HEK293 (cell line): ENCODE data around the gene HBA1.

Experiments
- GLI4 ChIP-seq: fragments of 450-650 bp; formaldehyde crosslinking; IDR thresholded peaks from 2 replicates; pipeline ENCODE4 v1.5.1; 2016; ENCODE audit warnings: missing biosample characterization, missing genetic modification characterization
- IKZF3 ChIP-seq: fragments of 450-650 bp; IDR thresholded peaks from 2 replicates; pipeline ENCODE4 v1.5.0; 2018; ENCODE audit warnings: missing biosample characterization, mild to moderate bottlenecking, missing genetic modification characterization, moderate library complexity
- KLF1 ChIP-seq: fragments of 450-650 bp; formaldehyde crosslinking; IDR thresholded peaks from 2 replicates; pipeline ENCODE4 v1.5.1; 2016; ENCODE audit warnings: missing biosample characterization, missing genetic modification characterization
- KLF8 ChIP-seq: fragments of 450-650 bp; formaldehyde crosslinking; IDR thresholded peaks from 2 replicates; pipeline ENCODE4 v1.5.1; 2016; ENCODE audit warnings: missing biosample characterization, missing genetic modification characterization
- MZF1 ChIP-seq: fragments of 450-650 bp; formaldehyde crosslinking; IDR thresholded peaks from 2 replicates; pipeline ENCODE4 v1.5.1; 2017; ENCODE audit warnings: missing biosample characterization, missing genetic modification characterization, borderline replicate concordance
- SCRT2 ChIP-seq: fragments of 450-650 bp; formaldehyde crosslinking; IDR thresholded peaks from 2 replicates; pipeline ENCODE4 v1.5.1; 2016; ENCODE audit warnings: missing biosample characterization, missing genetic modification characterization
- SETDB1 ChIP-seq: IDR thresholded peaks from one replicate; pipeline ENCODE4 v1.6.1; 2017; ENCODE audit warnings: mild to moderate bottlenecking, low read length, moderate library complexity, mixed read lengths; ENCODE audit not compliant: insufficient read length
- SP7 ChIP-seq: fragments of 450-650 bp; formaldehyde crosslinking; IDR thresholded peaks from 2 replicates; pipeline ENCODE4 v1.5.1; 2016; ENCODE audit warnings: missing biosample characterization, missing genetic modification characterization
- TCF7L2 ChIP-seq: IDR thresholded peaks from 2 replicates; pipeline ENCODE4 v1.6.1; 2011; ENCODE audit warnings: low read depth, mild to moderate bottlenecking, inconsistent platforms, low read length, moderate library complexity, borderline replicate concordance
- ZBTB1 ChIP-seq: fragments of 450-650 bp; formaldehyde crosslinking; IDR thresholded peaks from 2 replicates; pipeline ENCODE4 v1.5.1; 2016; ENCODE audit warnings: missing biosample characterization, missing genetic modification characterization
- ZBTB8A ChIP-seq: fragments of 450-650 bp; formaldehyde crosslinking; IDR thresholded peaks from 2 replicates; pipeline ENCODE4 v1.5.1; 2016; ENCODE audit warnings: missing biosample characterization, missing genetic modification characterization
- ZNF146 ChIP-seq: fragments of 450-650 bp; formaldehyde crosslinking; IDR thresholded peaks from 2 replicates; pipeline ENCODE4 v1.5.1; 2016; ENCODE audit warnings: missing biosample characterization, missing genetic modification characterization
- ZNF174 ChIP-seq: fragments of 450-650 bp; formaldehyde crosslinking; IDR thresholded peaks from 2 replicates; pipeline ENCODE4 v1.5.0; 2017; ENCODE audit warnings: missing biosample characterization, mild to moderate bottlenecking, missing genetic modification characterization
- ZNF202 ChIP-seq: fragments of 450-650 bp; formaldehyde crosslinking; IDR thresholded peaks from 2 replicates; pipeline ENCODE4 v1.5.1; 2016; ENCODE audit warnings: missing biosample characterization, missing genetic modification characterization, borderline replicate concordance
- ZNF223 ChIP-seq: fragments of 450-650 bp; formaldehyde crosslinking; IDR thresholded peaks from 2 replicates; pipeline ENCODE4 v1.5.1; 2016; ENCODE audit warnings: missing biosample characterization, missing genetic modification characterization
- ZNF341 ChIP-seq: fragments of 450-650 bp; formaldehyde crosslinking; IDR thresholded peaks from 2 replicates; pipeline ENCODE4; 2016; ENCODE audit warnings: low read depth, missing biosample characterization, missing genetic modification characterization
- ZNF394 ChIP-seq: fragments of 450-650 bp; formaldehyde crosslinking; IDR thresholded peaks from 2 replicates; pipeline ENCODE4 v1.5.1; 2016; ENCODE audit warnings: missing biosample characterization, missing genetic modification characterization, mild to moderate bottlenecking, moderate library complexity, borderline replicate concordance
- ZNF544 ChIP-seq: fragments of 450-650 bp; formaldehyde crosslinking; IDR thresholded peaks from 2 replicates; pipeline ENCODE4 v1.5.0; 2017; ENCODE audit warnings: missing biosample characterization, missing genetic modification characterization
- ZNF548 ChIP-seq: fragments of 450-650 bp; formaldehyde crosslinking; IDR thresholded peaks from 2 replicates; pipeline ENCODE4 v1.5.1; 2016; ENCODE audit warnings: missing biosample characterization, missing genetic modification characterization
- ZNF561 ChIP-seq: fragments of 450-650 bp; IDR thresholded peaks from 2 replicates; pipeline ENCODE4 v1.5.1; 2018; ENCODE audit warnings: missing biosample characterization, missing genetic modification characterization, borderline replicate concordance
- ZNF623 ChIP-seq: fragments of 450-650 bp; formaldehyde crosslinking; IDR thresholded peaks from 2 replicates; pipeline ENCODE4 v1.5.1; 2016; ENCODE audit warnings: missing biosample characterization, missing genetic modification characterization
- ZNF624 ChIP-seq: fragments of 450-650 bp; formaldehyde crosslinking; IDR thresholded peaks from 2 replicates; pipeline ENCODE4 v1.5.1; 2017; ENCODE audit warnings: missing biosample characterization, missing genetic modification characterization
- ZNF707 ChIP-seq: fragments of 450-650 bp; formaldehyde crosslinking; IDR thresholded peaks from 2 replicates; pipeline ENCODE4 v1.5.1; 2016; ENCODE audit warnings: missing biosample characterization, missing genetic modification characterization
- ZNF76 ChIP-seq: fragments of 450-650 bp; formaldehyde crosslinking; IDR thresholded peaks from 2 replicates; pipeline ENCODE4; 2016; ENCODE audit warnings: low read depth, missing biosample characterization, missing genetic modification characterization, borderline replicate concordance
- ZXDB ChIP-seq: fragments of 450-650 bp; formaldehyde crosslinking; IDR thresholded peaks from 2 replicates; pipeline ENCODE4 v1.5.1; 2016; ENCODE audit warnings: missing biosample characterization, missing genetic modification characterization
- TF ChIP-seq, protein P1 (sequence below): fragments of 450-650 bp; formaldehyde crosslinking; IDR thresholded peaks from 2 replicates; pipeline ENCODE4 v1.5.1; 2016; ENCODE audit warnings: missing biosample characterization, missing genetic modification characterization
- TF ChIP-seq, protein P2 (sequence below): fragments of 450-650 bp; formaldehyde crosslinking; IDR thresholded peaks from 2 replicates; pipeline ENCODE4 v1.5.1; 2016; ENCODE audit warnings: missing biosample characterization, missing genetic modification characterization
- TF ChIP-seq, protein P3 (sequence below): fragments of 450-650 bp; formaldehyde crosslinking; IDR thresholded peaks from 2 replicates; pipeline ENCODE4 v1.5.1; 2016; ENCODE audit warnings: missing biosample characterization, missing genetic modification characterization
- TF ChIP-seq, protein P4 (sequence below): fragments of 450-650 bp; formaldehyde crosslinking; IDR thresholded peaks from 2 replicates; pipeline ENCODE4 v1.5.1; 2016; ENCODE audit warnings: missing biosample characterization, missing genetic modification characterization
- TF ChIP-seq, protein P5 (sequence below): fragments of 450-650 bp; formaldehyde crosslinking; optimal IDR thresholded peaks from 2 replicates; pipeline ENCODE3; 2016; ENCODE audit warnings: missing biosample characterization, mild to moderate bottlenecking, missing genetic modification characterization
- TF ChIP-seq, protein P6 (sequence below): fragments of 450-650 bp; formaldehyde crosslinking; IDR thresholded peaks from 2 replicates; pipeline ENCODE4 v1.5.1; 2016; ENCODE audit warnings: missing biosample characterization, missing genetic modification characterization

The HBA1 gene

DNA sequence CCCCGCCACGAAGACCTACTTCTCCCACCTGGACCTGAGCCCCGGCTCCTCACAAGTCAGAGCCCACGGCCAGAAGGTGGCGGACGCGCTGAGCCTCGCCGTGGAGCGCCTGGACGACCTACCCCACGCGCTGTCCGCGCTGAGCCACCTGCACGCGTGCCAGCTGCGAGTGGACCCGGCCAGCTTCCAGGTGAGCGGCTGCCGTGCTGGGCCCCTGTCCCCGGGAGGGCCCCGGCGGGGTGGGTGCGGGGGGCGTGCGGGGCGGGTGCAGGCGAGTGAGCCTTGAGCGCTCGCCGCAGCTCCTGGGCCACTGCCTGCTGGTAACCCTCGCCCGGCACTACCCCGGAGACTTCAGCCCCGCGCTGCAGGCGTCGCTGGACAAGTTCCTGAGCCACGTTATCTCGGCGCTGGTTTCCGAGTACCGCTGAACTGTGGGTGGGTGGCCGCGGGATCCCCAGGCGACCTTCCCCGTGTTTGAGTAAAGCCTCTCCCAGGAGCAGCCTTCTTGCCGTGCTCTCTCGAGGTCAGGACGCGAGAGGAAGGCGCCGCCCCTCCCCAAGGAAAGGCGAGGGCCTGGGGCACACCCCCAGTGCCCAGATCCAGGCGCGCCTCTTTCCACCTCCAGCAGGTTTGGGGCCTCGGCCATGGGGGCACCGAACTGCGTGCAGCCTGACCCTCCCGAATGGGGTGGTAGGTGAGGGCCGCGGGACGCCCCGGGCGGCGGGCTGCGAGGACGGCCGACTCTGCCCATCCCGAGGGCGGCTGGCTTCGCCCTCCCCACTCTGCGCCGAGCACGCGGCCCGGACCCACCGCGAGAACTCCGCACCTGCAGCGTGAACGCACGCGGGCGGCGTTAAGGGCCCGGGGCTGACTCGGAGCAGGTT lies 4.4 kb downstream of the HBA1 start (continued):
- no peak for TF ChIP-seq GLI4 (tag by site-specific recombination)
- TF ChIP-seq SETDB1: no peak
- peak; percentile 74 for TF ChIP-seq SP7 (tag by site-specific recombination)
- TF ChIP-seq ZBTB1 (tag by site-specific recombination): peak; percentile 85; the same call in 1 of the 2 replicates
- TF ChIP-seq ZNF174 (tag by site-specific recombination): no peak
- TF ChIP-seq, protein P1, sequence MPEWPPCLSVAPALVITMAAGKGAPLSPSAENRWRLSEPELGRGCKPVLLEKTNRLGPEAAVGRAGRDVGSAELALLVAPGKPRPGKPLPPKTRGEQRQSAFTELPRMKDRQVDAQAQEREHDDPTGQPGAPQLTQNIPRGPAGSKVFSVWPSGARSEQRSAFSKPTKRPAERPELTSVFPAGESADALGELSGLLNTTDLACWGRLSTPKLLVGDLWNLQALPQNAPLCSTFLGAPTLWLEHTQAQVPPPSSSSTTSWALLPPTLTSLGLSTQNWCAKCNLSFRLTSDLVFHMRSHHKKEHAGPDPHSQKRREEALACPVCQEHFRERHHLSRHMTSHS (tag by site-specific recombination): no peak
- TF ChIP-seq, protein P2, sequence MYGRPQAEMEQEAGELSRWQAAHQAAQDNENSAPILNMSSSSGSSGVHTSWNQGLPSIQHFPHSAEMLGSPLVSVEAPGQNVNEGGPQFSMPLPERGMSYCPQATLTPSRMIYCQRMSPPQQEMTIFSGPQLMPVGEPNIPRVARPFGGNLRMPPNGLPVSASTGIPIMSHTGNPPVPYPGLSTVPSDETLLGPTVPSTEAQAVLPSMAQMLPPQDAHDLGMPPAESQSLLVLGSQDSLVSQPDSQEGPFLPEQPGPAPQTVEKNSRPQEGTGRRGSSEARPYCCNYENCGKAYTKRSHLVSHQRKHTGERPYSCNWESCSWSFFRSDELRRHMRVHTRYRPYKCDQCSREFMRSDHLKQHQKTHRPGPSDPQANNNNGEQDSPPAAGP: peak; percentile 67; the same call in 1 of the 2 replicates
- 0 out of 2 replicates have a peak, but pooled peaks have one; percentile 17 for TF ChIP-seq MZF1 (tag by site-specific recombination)
- TF ChIP-seq ZXDB (tag by site-specific recombination): peak; percentile 62; the same call in 1 of the 2 replicates
- TF ChIP-seq ZNF548: no peak
- TF ChIP-seq ZNF561: peak; percentile 81
- TF ChIP-seq, protein P3, sequence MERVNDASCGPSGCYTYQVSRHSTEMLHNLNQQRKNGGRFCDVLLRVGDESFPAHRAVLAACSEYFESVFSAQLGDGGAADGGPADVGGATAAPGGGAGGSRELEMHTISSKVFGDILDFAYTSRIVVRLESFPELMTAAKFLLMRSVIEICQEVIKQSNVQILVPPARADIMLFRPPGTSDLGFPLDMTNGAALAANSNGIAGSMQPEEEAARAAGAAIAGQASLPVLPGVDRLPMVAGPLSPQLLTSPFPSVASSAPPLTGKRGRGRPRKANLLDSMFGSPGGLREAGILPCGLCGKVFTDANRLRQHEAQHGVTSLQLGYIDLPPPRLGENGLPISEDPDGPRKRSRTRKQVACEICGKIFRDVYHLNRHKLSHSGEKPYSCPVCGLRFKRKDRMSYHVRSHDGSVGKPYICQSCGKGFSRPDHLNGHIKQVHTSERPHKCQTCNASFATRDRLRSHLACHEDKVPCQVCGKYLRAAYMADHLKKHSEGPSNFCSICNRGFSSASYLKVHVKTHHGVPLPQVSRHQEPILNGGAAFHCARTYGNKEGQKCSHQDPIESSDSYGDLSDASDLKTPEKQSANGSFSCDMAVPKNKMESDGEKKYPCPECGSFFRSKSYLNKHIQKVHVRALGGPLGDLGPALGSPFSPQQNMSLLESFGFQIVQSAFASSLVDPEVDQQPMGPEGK (tag by site-specific recombination): peak; percentile 89
- no peak for TF ChIP-seq TCF7L2
- peak; percentile 55 for TF ChIP-seq ZNF341 (tag by site-specific recombination)
- TF ChIP-seq ZNF146: peak; percentile 2; the same call in 1 of the 2 replicates
- 0 out of 2 replicates have a peak, but pooled peaks have one; percentile 6 for TF ChIP-seq IKZF3 (tag by site-specific recombination)
- no peak for TF ChIP-seq ZNF544 (tag by site-specific recombination)
- TF ChIP-seq, protein P4, sequence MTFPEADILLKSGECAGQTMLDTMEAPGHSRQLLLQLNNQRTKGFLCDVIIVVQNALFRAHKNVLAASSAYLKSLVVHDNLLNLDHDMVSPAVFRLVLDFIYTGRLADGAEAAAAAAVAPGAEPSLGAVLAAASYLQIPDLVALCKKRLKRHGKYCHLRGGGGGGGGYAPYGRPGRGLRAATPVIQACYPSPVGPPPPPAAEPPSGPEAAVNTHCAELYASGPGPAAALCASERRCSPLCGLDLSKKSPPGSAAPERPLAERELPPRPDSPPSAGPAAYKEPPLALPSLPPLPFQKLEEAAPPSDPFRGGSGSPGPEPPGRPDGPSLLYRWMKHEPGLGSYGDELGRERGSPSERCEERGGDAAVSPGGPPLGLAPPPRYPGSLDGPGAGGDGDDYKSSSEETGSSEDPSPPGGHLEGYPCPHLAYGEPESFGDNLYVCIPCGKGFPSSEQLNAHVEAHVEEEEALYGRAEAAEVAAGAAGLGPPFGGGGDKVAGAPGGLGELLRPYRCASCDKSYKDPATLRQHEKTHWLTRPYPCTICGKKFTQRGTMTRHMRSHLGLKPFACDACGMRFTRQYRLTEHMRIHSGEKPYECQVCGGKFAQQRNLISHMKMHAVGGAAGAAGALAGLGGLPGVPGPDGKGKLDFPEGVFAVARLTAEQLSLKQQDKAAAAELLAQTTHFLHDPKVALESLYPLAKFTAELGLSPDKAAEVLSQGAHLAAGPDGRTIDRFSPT: peak; percentile 91
- no peak for TF ChIP-seq ZNF707 (tag by site-specific recombination)
- peak; percentile 97 for TF ChIP-seq ZBTB8A (tag by site-specific recombination)
- TF ChIP-seq, protein P5, sequence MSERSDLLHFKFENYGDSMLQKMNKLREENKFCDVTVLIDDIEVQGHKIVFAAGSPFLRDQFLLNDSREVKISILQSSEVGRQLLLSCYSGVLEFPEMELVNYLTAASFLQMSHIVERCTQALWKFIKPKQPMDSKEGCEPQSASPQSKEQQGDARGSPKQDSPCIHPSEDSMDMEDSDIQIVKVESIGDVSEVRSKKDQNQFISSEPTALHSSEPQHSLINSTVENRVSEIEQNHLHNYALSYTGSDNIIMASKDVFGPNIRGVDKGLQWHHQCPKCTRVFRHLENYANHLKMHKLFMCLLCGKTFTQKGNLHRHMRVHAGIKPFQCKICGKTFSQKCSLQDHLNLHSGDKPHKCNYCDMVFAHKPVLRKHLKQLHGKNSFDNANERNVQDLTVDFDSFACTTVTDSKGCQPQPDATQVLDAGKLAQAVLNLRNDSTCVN (tag by site-specific recombination): peak; percentile 91
- peak; percentile 83; the same call in 1 of the 2 replicates for TF ChIP-seq KLF8
- TF ChIP-seq ZNF623: no peak
- peak; percentile 58; the same call in 1 of the 2 replicates for TF ChIP-seq ZNF394 (tag by site-specific recombination)
- peak; percentile 67 for TF ChIP-seq SCRT2 (tag by site-specific recombination)
- TF ChIP-seq KLF1 (tag by site-specific recombination): peak; percentile 64
- TF ChIP-seq, protein P6, sequence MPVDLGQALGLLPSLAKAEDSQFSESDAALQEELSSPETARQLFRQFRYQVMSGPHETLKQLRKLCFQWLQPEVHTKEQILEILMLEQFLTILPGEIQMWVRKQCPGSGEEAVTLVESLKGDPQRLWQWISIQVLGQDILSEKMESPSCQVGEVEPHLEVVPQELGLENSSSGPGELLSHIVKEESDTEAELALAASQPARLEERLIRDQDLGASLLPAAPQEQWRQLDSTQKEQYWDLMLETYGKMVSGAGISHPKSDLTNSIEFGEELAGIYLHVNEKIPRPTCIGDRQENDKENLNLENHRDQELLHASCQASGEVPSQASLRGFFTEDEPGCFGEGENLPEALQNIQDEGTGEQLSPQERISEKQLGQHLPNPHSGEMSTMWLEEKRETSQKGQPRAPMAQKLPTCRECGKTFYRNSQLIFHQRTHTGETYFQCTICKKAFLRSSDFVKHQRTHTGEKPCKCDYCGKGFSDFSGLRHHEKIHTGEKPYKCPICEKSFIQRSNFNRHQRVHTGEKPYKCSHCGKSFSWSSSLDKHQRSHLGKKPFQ: no peak
- TF ChIP-seq ZNF624 (tag by site-specific recombination): no peak
- peak; percentile 24; the same call in 1 of the 2 replicates for TF ChIP-seq ZNF76
- no peak for TF ChIP-seq ZNF223 (tag by site-specific recombination)
- no peak for TF ChIP-seq ZNF202 (tag by site-specific recombination)
